ENCODE data around the gene AUTS2. TPM values are rescaled to one million over a fixed set of nuclear protein-coding genes. Genes with fewer than 3 reads are reported as not detected.
A peak's percentile ranks its signal among the peaks of the same experiment; 100 is the strongest.

The AUTS2 gene
- total RNA-seq, 6 experiments from 2014 or later, result 10.4 to 32.0 (median 19.3) TPM

DNA sequence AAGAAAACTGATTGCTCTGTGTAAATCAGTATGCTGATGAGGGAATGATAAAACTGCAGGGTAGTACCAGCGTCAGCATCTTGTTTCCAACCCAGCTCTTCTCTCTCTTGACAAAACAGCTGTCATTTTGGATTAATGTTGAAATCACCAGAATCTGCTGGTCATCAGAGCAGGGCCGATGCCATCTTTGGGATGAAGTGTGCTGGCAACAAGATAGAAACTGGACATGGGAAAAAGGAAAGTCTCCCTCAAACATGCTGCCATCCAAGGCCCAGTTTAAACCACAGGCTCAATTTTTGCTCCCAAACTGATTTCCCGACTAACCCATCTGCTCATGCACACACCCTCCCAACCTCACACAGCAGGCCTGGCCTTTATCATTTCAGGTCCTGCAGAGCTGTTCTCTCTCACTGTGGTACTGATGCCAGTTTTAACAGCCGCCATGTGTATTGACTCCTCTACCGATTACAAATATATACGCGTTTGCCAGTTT is 285.2 kb downstream of the AUTS2 start:
- no peaks in the 10 kb centered on the region for H3K27me3 ChIP-seq
- WGBS (ENCODE audit: insufficient coverage, low coverage, low lambda C conversion rate, missing lambda C conversion rate), result 92% methylated on average over 7 of the region's 7 CpGs
- intact Hi-C loops (cut with DNase I), result no loop called here
- H3K36me3 ChIP-seq, result no peaks in the 10 kb centered on the region
- DNase-seq, result no peak
- no peak for ATAC-seq
- H3K4me1 ChIP-seq, result no peaks in the 10 kb centered on the region
- no peak overlapping the region for H3K4me3 ChIP-seq
- no peak for TF ChIP-seq POLR2A (IDR thresholded peaks at IDR 0.05)
- TF ChIP-seq, protein P1, sequence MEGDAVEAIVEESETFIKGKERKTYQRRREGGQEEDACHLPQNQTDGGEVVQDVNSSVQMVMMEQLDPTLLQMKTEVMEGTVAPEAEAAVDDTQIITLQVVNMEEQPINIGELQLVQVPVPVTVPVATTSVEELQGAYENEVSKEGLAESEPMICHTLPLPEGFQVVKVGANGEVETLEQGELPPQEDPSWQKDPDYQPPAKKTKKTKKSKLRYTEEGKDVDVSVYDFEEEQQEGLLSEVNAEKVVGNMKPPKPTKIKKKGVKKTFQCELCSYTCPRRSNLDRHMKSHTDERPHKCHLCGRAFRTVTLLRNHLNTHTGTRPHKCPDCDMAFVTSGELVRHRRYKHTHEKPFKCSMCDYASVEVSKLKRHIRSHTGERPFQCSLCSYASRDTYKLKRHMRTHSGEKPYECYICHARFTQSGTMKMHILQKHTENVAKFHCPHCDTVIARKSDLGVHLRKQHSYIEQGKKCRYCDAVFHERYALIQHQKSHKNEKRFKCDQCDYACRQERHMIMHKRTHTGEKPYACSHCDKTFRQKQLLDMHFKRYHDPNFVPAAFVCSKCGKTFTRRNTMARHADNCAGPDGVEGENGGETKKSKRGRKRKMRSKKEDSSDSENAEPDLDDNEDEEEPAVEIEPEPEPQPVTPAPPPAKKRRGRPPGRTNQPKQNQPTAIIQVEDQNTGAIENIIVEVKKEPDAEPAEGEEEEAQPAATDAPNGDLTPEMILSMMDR (IDR thresholded peaks at IDR 0.05), result no peak
- H3K9me3 ChIP-seq, result no peaks in the 10 kb centered on the region
- no peak overlapping the region for H3K27ac ChIP-seq

DNA sequence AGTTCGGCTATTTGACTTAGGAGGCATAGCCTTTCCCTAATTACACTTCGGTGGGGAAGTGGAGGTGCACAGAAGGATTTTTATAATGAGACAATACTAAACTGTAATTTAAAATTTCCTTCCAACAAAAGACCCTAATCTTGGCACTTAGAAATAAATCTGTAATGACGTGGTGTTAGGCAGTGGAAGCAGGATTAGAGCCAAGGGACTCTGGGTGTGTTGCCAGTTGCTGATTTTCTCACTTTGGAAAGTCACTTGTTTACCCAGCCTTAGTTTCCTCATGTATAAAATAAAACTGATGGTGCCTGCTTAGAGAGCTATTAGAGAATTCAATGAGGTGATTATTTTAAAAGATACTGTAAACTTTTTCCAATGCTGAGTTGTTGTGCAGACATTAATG is 287.2 kb downstream of the AUTS2 start:
- Histone ChIP-seq H3K27me3 (no peaks in the 10 kb centered on the region), H3K27ac (no peak overlapping the region), H3K9me3 (no peaks in the 10 kb centered on the region), H3K4me1 (no peaks in the 10 kb centered on the region), H3K4me3 (no peak overlapping the region), H3K36me3 (no peaks in the 10 kb centered on the region)
- TF ChIP-seq, protein P1 (IDR thresholded peaks at IDR 0.05), result no peak
- no peak for TF ChIP-seq POLR2A (IDR thresholded peaks at IDR 0.05)
- DNase-seq, result no peak
- no peak for ATAC-seq
- intact Hi-C loops (cut with DNase I), result no loop called here
- 51% methylated on average over 3 of the region's 3 CpGs for WGBS (ENCODE audit: insufficient coverage, low coverage, low lambda C conversion rate, missing lambda C conversion rate)

DNA sequence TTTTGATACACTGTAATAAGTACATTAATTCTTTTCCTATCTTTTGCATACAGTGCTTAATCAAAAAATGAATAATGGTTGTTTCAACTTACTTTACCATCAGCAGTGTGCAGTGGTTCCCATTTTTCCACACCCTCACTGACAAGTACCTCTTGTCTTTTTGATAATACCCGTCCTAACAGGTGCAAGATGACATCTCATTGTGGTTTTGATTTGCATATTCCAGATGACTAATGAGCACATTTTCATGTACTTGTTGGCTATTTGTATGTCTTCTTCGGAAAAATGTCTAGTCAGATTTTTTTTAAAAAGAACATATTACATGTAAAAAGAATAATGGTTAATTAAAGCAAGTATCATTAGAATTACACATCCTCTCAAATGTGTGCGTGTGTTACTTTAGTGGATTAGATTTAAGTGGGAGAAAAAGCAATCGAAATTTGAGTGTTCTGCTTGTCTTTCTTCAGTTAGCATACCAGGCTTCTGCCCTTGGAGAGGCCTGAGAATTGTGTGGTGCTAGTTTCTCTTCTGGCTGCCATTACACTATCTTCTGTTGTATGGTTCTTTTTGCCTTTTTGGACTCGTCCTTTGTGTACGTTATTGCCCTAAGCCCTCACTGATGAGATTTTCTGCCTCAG is 291.2 kb downstream of the AUTS2 start:
- DNase-seq, result no peak
- ATAC-seq, result no peak
- TF ChIP-seq, protein P1 (IDR thresholded peaks at IDR 0.05), result no peak
- no peak for TF ChIP-seq POLR2A (IDR thresholded peaks at IDR 0.05)
- Histone ChIP-seq H3K27me3 (no peaks in the 10 kb centered on the region), H3K4me1 (no peaks in the 10 kb centered on the region), H3K36me3 (no peaks in the 10 kb centered on the region), H3K4me3 (no peak overlapping the region), H3K9me3 (no peaks in the 10 kb centered on the region), H3K27ac (no peak overlapping the region)
- intact Hi-C loops (cut with DNase I), result no loop called here
- 80% methylated on average over 6 of the region's 6 CpGs for WGBS (ENCODE audit: insufficient coverage, low coverage, low lambda C conversion rate, missing lambda C conversion rate)

DNA sequence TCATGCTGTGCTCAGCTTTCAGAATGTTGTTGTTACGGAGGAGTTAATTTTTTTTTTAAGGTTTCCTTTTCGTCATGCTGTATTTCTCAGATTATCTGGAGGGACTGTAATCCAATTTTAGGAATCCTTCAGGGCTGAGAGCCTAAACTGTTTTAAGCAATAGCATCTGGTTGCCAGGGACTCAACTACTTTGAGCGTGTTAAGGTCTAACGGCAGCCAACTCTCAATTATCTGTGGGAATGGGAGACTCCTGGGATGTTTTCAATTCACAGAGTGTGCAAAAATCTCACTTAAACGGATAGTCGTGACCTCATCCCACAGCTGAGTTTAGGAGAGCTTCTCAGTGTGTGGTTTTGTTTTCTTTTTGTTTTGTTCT is 291.7 kb downstream of the AUTS2 start:
- no peak overlapping the region for H3K4me3 ChIP-seq
- H3K27me3 ChIP-seq, result no peaks in the 10 kb centered on the region
- no peak for TF ChIP-seq POLR2A (IDR thresholded peaks at IDR 0.05)
- TF ChIP-seq, protein P1 (IDR thresholded peaks at IDR 0.05), result no peak
- no peaks in the 10 kb centered on the region for H3K9me3 ChIP-seq
- DNase-seq (no peak), ATAC-seq (no peak)
- H3K36me3 ChIP-seq, result no peaks in the 10 kb centered on the region
- intact Hi-C loops (cut with DNase I), result no loop called here
- H3K27ac ChIP-seq, result no peak overlapping the region
- no peaks in the 10 kb centered on the region for H3K4me1 ChIP-seq
- 64% methylated on average over 6 of the region's 6 CpGs for WGBS (ENCODE audit: insufficient coverage, low coverage, low lambda C conversion rate, missing lambda C conversion rate)

DNA sequence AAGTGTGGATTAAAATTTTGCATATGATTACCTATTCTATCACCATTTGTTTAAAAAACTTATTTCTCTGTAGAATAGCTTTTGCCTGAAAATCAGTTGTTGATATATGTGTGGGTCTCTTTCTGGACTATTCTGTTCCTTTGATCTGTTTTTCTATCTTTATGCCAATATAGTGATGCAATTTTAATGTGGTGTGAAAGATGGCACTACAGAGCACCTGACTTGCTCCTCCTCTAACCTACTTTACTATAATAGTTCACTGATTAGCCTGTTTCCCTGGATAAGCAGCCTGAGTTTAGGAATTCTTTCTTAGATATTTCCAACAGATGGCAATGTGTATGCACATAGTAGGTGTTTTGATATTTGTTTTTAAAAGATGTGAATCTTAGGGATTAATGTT is 294.5 kb downstream of the AUTS2 start:
- Histone ChIP-seq H3K36me3 (no peaks in the 10 kb centered on the region), H3K9me3 (no peaks in the 10 kb centered on the region), H3K4me3 (no peak overlapping the region), H3K4me1 (no peaks in the 10 kb centered on the region), H3K27me3 (no peaks in the 10 kb centered on the region), H3K27ac (no peak overlapping the region)
- ATAC-seq (peak in 3 of 4 donors; percentile 57 to 81 (median 75)), DNase-seq (no peak)
- TF ChIP-seq, protein P1 (IDR thresholded peaks at IDR 0.05), result no peak
- no peak for TF ChIP-seq POLR2A (IDR thresholded peaks at IDR 0.05)
- intact Hi-C loops (cut with DNase I), result no loop called here
